Activated CD4-positive, alpha-beta T cell treated with anti-CD3 and anti-CD28 coated beads, Interleukin-2, Interleukin-4, amounts not matched to agents 100 ng/mL and 50 ng/mL, durations not matched to agents 16 hours and 8 hours (primary cell): Measurements from ENCODE around the gene TTC28.
"Not testable (repeated sequence)": the region's sequence is repeated elsewhere in the genome, so short reads cannot be mapped to it uniquely, and the experiment has no call there.

Experiments
- DNase-seq: peaks from one replicate; pipeline ENCODE4 v3.0.0-alpha.2; 2020; ENCODE audit warnings: low spot score

The TTC28 gene

GRCh38 chr22:28679611-28680287 lies at the start of gene TTC28:
Gene TTC28 (minus strand): TSS chr22:28679840. CDS start chr22:28679723, 117 bp downstream.
- not testable (repeated sequence) for DNase-seq

DNA sequence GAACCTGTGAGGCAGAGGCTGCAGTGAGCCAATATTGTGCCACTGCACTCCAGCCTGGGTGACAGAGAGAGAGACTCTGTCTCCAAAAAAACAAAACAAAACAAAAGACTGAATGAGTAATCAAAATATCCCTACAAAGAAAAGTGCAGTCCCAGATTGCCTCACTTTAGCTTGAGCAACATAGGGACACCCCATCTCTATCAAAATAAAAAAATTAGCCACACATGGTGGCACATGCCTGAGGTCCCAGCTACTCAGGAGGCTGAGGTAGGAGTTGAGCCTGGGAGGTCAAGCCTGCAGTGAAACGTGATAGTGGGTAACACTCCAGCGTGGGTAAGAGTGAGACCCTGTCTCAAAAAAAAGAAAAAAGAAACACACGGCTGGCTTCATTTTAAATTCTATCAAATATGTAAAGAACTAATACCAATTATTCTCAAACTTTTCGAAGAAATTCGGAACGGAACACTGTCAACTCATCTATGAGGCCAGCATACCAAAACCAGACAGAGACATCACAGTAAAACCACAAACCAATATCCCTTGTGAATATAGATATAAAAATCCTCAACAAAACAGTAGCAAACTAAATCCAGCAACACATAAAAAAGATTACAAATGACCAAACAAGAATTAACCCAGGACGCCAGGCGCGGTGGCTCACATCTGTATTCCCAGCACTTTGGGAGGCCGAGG lies 49.1 kb upstream of the TTC28 start:
- no peak for DNase-seq

DNA sequence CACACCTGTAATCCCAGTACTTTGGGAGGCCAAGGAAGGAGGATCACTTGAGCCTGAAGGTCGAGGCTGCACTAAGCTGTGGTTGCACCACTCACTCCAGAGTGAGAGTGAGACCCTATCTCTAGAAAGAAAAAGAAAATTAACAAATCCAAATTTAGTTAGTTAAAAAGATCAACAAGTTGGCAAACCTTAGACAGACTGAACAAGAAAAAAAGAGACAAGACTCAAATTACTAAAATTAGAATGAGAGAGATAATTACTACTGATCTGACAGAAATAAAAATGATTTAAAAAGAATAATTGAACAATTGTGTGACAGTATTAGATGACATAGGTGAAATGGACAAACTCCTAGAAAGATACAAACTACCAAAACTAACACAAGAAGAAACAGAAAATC lies 48.4 kb upstream of the TTC28 start:
- no peak for DNase-seq

DNA sequence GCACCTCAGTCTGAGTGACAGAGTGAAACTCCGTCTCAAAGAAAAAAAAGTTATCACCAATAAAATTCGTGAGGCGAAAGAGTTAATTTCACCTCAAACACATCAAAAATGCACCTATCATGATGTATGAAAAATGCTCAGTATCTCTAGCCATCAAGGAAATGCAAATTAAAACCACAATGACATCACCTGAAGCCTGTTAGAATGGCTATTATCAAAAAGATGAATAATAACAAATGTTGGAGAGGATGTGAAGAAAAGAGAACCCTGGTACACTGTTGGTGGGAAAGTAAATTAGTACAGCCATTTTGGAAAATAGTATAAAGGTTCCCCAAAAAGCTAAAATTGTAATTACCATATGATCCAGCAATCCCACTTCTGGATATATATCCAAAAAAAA lies 38.4 kb upstream of the TTC28 start:
- DNase-seq: no peak

- no peak for DNase-seq
These were observed 37.0 kb upstream of the TTC28 start for GRCh38 chr22:28716686-28717085.

DNA sequence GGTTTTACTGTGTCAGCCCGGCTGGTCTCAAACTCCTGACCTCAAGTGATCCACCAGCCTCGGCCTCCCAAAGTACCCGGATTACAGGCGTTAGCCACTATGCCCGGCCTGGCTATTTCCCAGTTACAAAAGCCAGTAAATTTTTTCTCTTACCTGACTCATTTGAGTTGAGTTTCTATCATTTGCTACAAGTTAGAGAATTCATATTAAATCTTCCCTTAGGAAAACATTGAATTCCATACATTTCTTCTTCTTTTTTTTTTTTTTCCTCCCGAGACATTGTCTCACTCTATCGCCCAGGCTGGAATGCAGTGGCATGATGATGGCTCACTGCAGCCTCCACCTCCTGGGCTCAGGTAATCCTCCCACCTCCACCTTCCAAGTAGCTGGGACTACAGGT lies 36.0 kb upstream of the TTC28 start:
- DNase-seq: no peak

- DNase-seq: peak; percentile 56
These were observed 34.5 kb upstream of the TTC28 start for GRCh38 chr22:28714043-28714628.

- no peak for DNase-seq
These were observed 32.5 kb upstream of the TTC28 start for GRCh38 chr22:28711820-28712777.

DNA sequence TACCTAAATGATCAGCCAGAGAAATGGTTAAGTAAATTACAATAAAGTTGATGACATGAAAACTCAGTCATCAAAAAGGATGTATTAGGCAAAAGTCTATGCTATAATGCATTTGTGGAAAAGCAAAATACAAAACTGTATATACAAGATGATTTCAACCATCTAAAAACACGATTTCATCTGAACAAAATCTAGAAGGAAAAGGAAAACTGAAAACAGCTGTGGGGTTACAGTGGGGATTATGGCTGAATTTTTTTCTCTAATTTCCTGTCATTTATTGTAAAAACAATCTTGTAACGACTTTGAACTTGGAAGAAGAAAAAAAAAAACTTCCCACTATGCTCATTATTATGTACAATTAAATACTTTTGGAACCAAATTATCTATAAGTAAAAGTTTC lies 31.7 kb upstream of the TTC28 start:
- no peak for DNase-seq

GRCh38 chr22:28710576-28711191 lies 31.0 kb upstream of the TTC28 start:
- DNase-seq: no peak

GRCh38 chr22:28710107-28710506 lies 30.5 kb upstream of the TTC28 start:
- DNase-seq: no peak

GRCh38 chr22:28706845-28707244 lies 27.2 kb upstream of the TTC28 start:
- no peak for DNase-seq

- no peak for DNase-seq
These were observed 23.8 kb upstream of the TTC28 start for GRCh38 chr22:28703436-28703835.

DNA sequence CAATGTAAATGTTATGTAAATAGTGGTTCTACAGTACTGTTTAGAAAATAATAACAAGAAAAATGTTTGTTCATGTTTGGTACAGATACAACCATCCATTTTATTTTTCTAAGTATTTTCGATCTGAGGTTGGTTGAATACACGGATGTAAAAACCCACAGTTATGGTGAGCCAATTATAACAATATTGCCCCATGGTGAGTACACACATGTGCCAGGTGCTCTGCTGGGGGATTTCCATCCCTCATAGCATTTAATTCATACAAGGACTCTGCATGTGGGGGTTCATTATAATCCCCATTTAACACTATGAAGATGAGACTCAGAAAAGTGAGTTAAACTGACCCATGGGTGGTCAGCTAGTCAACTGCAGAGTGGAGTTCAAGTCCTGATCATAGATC lies 23.3 kb upstream of the TTC28 start:
- DNase-seq: no peak

GRCh38 chr22:28693041-28693760 lies 13.6 kb upstream of the TTC28 start:
- DNase-seq: not testable (repeated sequence)

GRCh38 chr22:28689796-28690195 lies 10.2 kb upstream of the TTC28 start:
- DNase-seq: not testable (repeated sequence)

- not testable (repeated sequence) for DNase-seq
These were observed 3.3 kb upstream of the TTC28 start for GRCh38 chr22:28682966-28683365.

GRCh38 chr22:28680813-28681490 lies 1.3 kb upstream of the TTC28 start:
- DNase-seq: not testable (repeated sequence)

GRCh38 chr22:28678778-28679610 lies 646 bp downstream of the TTC28 start:
- not testable (repeated sequence) for DNase-seq
